ENCODE measurements around the gene PPM1L. TPM values are rescaled to one million over a fixed set of nuclear protein-coding genes. Genes with fewer than 3 reads are reported as not detected.
"Not testable (repeated sequence)": the region's sequence is repeated elsewhere in the genome, so short reads cannot be mapped to it uniquely, and the experiment has no call there.

The PPM1L gene
- total RNA-seq = 10 to 100 TPM; 15.0 to 15.6 TPM

DNA sequence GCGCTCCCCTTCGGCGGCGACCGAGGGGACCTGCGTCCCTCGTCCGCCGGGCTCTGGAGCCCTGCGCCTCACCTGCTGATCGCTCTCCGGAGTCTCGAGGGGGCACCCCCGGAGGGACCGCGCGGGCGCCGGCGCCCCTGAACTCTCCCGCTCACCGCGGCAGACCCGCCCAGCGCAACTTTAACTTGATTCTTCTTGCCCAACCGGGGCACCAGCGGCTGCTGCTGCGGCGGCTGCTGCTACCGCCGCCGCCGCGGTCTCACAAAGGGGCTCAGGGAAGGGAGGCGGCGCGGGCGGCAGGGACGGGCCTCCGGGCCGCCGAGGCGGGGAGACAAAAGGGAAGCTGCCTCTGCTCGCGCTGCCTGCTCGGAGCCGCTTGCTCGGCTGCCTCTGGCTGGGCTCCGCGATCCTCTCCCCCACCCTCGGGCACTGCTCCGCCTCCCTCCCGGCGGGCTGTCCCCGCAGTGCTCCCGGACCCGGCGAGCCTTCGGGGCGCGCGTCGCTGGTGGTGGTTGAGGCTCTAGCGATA, at the start of gene PPM1L:
PPM1L (plus strand) TSS at position 456 of the 529 bp plus-strand sequence.
- intact Hi-C loops (cut with DNase I) = no loop called here
- peaks cover 5% of the 10 kb centered on the region for H3K4me1 ChIP-seq
- peak within 1 kb of the TSS; percentile 96 for H3K27ac ChIP-seq

DNA sequence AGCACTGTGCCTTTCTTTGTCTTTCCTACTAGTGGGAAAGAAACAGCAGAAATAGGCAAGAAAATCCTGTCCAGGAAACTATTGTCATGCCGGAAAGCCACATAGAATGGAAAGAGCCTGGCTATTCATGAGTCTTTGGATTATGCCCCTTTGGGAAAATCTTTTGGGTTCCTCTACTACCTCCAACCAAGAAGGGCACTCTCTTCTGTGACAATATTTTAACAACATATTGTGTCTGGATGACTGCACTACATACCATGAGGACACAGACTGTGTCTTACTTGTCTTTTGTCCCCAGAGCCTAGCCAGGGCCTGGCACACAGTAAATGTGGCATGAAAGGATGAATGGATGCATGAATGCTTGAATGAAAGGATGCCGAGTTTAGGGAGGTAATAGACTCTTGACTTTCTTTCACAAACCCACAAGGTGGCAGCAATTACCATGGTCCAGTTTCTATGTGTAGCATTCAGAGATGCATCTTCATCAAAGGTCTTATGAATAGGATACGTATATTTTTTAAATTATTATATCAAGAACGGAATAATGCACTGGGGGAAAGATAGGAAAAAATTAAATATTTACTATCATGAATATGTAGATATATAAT, 48.7 kb upstream of the PPM1L start:
- H3K27me3 ChIP-seq = no peaks in the 10 kb centered on the region
- intact Hi-C loops (cut with DNase I) = no loop called here
- TF ChIP-seq, protein P1, sequence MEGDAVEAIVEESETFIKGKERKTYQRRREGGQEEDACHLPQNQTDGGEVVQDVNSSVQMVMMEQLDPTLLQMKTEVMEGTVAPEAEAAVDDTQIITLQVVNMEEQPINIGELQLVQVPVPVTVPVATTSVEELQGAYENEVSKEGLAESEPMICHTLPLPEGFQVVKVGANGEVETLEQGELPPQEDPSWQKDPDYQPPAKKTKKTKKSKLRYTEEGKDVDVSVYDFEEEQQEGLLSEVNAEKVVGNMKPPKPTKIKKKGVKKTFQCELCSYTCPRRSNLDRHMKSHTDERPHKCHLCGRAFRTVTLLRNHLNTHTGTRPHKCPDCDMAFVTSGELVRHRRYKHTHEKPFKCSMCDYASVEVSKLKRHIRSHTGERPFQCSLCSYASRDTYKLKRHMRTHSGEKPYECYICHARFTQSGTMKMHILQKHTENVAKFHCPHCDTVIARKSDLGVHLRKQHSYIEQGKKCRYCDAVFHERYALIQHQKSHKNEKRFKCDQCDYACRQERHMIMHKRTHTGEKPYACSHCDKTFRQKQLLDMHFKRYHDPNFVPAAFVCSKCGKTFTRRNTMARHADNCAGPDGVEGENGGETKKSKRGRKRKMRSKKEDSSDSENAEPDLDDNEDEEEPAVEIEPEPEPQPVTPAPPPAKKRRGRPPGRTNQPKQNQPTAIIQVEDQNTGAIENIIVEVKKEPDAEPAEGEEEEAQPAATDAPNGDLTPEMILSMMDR (IDR thresholded peaks at IDR 0.05) = peak; percentile 34
- H3K36me3 ChIP-seq = no peaks in the 10 kb centered on the region
- no peaks in the 10 kb centered on the region for H3K4me1 ChIP-seq
- H3K9ac ChIP-seq (ENCODE audit: low read depth in 2 of 2, low read length in 2 of 2) = no peak overlapping the region
- peak; percentile 27 for DNase-seq
- H3K4me3 ChIP-seq = no peak overlapping the region
- H3K27ac ChIP-seq = no peak overlapping the region
- H3K9me3 ChIP-seq = no peaks in the 10 kb centered on the region

More for the DNA sequence above, at the start of gene PPM1L:
- H3K9me3 ChIP-seq = no peaks in the 10 kb centered on the region
- H3K27me3 ChIP-seq = no peaks in the 10 kb centered on the region
- peak within 1 kb of the TSS; percentile 84 for H3K4me3 ChIP-seq
- H3K36me3 ChIP-seq = no peaks in the 10 kb centered on the region
- TF ChIP-seq, protein P1 (IDR thresholded peaks at IDR 0.05) = no peak
- DNase-seq = no peak
- H3K9ac ChIP-seq (ENCODE audit: low read depth in 2 of 2, low read length in 2 of 2) = peak within 1 kb of the TSS; percentile 88 to 89

DNA sequence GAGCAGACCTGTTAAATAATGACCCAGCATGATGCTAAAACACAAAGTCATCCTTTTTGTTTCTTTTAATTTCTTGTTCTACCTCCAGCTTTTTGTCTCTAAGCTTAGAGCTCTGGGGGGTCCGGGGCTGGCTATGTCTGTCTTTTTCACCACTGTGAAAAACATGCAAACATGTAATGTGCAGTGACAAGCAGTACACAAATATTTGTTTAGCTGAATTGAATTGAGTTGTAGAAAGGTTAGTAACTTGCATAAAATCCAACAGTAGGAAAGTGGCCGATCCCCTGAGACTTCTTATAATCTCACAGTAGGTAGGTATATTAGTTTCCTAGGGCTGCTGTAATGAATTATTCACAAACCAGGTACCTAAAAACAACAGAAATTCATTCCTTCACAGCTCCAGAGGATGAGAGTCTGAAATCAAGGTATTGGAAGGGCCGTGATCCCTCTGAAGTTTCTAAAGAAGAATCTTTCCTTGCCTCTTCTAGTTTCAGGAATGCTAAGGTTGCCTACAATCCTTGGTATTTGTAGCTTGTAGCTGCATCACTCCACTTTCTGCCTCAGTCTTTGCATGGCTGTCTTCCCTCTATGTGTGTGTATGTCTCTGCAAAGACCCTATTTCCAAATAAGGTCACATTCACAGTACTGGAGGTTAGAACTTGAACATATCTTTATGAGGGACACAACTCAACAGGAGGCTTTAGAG, 46.4 kb upstream of the PPM1L start:
- Histone ChIP-seq H3K27me3 (no peaks in the 10 kb centered on the region), H3K36me3 (no peaks in the 10 kb centered on the region), H3K4me1 (no peaks in the 10 kb centered on the region), H3K27ac (no peak overlapping the region), H3K9me3 (no peaks in the 10 kb centered on the region), H3K9ac (ENCODE audit: low read depth in 2 of 2, low read length in 2 of 2) (no peak overlapping the region), H3K4me3 (no peak overlapping the region)
- intact Hi-C loops (cut with DNase I) = loop anchor here (2.0 kb wide), 1 partner anchor 233 kb away; no protein-coding TSS in a partner anchor
- TF ChIP-seq, protein P1 (IDR thresholded peaks at IDR 0.05) = no peak
- no peak for DNase-seq

DNA sequence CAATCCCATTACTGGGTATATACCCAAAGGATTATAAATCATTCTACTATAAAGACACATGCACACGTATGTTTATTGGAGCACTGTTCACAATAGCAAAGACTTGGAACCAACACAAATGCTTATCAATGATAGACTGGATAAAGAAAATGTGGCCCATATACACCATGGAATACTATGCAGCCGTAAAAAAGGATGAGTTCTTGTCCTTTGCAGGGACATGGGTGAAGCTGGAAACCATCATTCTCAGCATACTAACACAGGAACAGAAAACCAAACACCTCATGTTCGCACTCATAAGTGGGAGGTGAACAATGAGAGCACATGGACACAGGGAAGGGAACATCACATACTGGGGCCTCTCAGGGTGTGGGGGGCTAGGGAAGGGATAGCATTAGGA, 42.9 kb upstream of the PPM1L start:
- intact Hi-C loops (cut with DNase I); H3K27ac ChIP-seq: not testable (repeated sequence)

DNA sequence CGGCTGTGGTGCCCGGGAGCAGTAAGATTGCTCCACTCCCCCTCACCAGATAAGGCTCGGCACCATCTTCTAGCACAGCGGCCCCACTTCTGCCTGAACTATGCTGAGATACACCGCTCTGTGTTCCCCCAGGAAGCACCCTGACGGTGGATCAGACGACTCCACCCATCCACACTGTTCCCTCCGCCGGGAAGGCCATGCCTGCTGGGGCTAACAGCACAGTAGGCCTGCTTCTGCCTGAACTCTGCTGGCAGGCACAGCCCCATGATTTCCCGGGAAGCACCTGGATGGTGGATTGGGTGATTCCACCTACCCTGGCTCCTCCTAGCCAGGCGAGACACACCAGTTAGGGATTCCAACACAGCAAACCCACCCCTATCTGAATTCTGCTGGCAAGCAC, 36.3 kb upstream of the PPM1L start:
- TF ChIP-seq, protein P1 (IDR thresholded peaks at IDR 0.05) = no peak
- intact Hi-C loops (cut with DNase I) = no loop called here
- H3K27ac ChIP-seq = no peak overlapping the region
- H3K4me1 ChIP-seq = no peaks in the 10 kb centered on the region
- no peak overlapping the region for H3K9ac ChIP-seq (ENCODE audit: low read depth in 2 of 2, low read length in 2 of 2)
- no peaks in the 10 kb centered on the region for H3K27me3 ChIP-seq
- no peaks in the 10 kb centered on the region for H3K9me3 ChIP-seq
- no peak overlapping the region for H3K4me3 ChIP-seq
- no peak for DNase-seq
- H3K36me3 ChIP-seq = no peaks in the 10 kb centered on the region

More for the DNA sequence above, 42.9 kb upstream of the PPM1L start:
- H3K36me3 ChIP-seq; DNase-seq; H3K4me1 ChIP-seq; H3K9me3 ChIP-seq; H3K9ac ChIP-seq (ENCODE audit: low read depth in 2 of 2, low read length in 2 of 2); H3K27me3 ChIP-seq; H3K4me3 ChIP-seq: not testable (repeated sequence)

Measured in colonic mucosa (tissue), 4 donors.